HepG2 (cell line): ENCODE measurements around the gene NCKIPSD. TPM values are rescaled to one million over a fixed set of nuclear protein-coding genes. Genes with fewer than 3 reads are reported as not detected.

ENCODE experiments used
- ATAC-seq: fragments of 200-7000 bp; cut with Tn5 transposase; 3 replicates; pipeline ENCODE4 v1.9.1; 2020; ENCODE audit warnings: mild to moderate bottlenecking, moderate library complexity
- BruUV-seq: library from RNA; stranded (reverse); fragments of 400-500 nt; replicated peaks from 2 replicates; lab custom pipeline; 2021; lab: Mats Ljungman, UMichigan
- CTCF ChIA-PET: fragments of 300-600 bp; formaldehyde crosslinking; extraction: SDS; loops from one replicate; lab custom pipeline; 2021; ENCODE audit warnings: low total read pairs, inconsistent platforms, low intra/inter-chr PET ratio; lab: Yijun Ruan, JAX
- POLR2A ChIA-PET: fragments of 350-600 bp; sonication (Branson Sonifier 250); formaldehyde crosslinking; loops from one replicate; lab custom pipeline; 2020; ENCODE audit warnings: antibody characterized with exemption, inconsistent platforms; lab: Yijun Ruan, JAX
- DNase-seq: peaks from one replicate; pipeline ENCODE4 v3.0.0-alpha.2; 2015; ENCODE audit warnings: low spot score
- FAIRE-seq: peaks from 3 replicates; lab custom pipeline; 2011; peaks lifted over from hg19 to GRCh38; lab: Jason Lieb, UNC
- H2AFZ ChIP-seq: one replicate; pipeline ENCODE4 v1.6.1; 2011; ENCODE audit warnings: low read length, inconsistent platforms
- H3K27ac ChIP-seq: fragments of 300-600 bp; 3 replicates; pipeline ENCODE4 v1.8.0; 2011; ENCODE audit warnings: mixed run types, mild to moderate bottlenecking, mixed read lengths, low read length, inconsistent platforms; ENCODE audit not compliant: insufficient read depth; ENCODE audit errors: extremely low read length
- H3K27me3 ChIP-seq, 2 experiments: fragments of 200-600 bp in 1 of 2; 2 replicates in 1 of 2; 3 replicates in 1 of 2; pipeline versions ENCODE4 v1.6.0 to v1.8.0; 2011; ENCODE audit warnings: low read length in 2 of 2, mild to moderate bottlenecking in 2 of 2, moderate library complexity in 2 of 2, inconsistent platforms in 1 of 2; ENCODE audit not compliant: insufficient read depth in 2 of 2, control insufficient read depth in 1 of 2
- H3K36me3 ChIP-seq, 2 experiments: fragments of 200-600 bp in 1 of 2; replicated peaks in 1 of 2; 2 replicates in 1 of 2; 3 replicates in 1 of 2; pipeline versions ENCODE4 v1.5.1 to v1.8.0; 2011; ENCODE audit warnings: low read length in 2 of 2, inconsistent platforms in 1 of 2; ENCODE audit not compliant: insufficient read depth in 2 of 2, control insufficient read depth in 1 of 2
- H3K4me1 ChIP-seq: 2 replicates; pipeline ENCODE4 v1.5.1; 2012; ENCODE audit warnings: low read length, inconsistent platforms; ENCODE audit not compliant: insufficient read depth
- H3K4me2 ChIP-seq: 2 replicates; pipeline ENCODE4 v1.6.0; 2011; ENCODE audit warnings: low read depth, low read length, inconsistent platforms
- H3K4me3 ChIP-seq, 3 experiments: fragments of 200-600 bp in 1 of 3; sonication (generic), shearing (Covaris generic) in 1 of 3; replicated peaks in 1 of 3; 2 replicates each; pipeline ENCODE4 v1.5.1; 2011 to 2016; ENCODE audit warnings: low read length in 3 of 3, inconsistent platforms in 2 of 3, low read depth in 2 of 3, mild to moderate bottlenecking in 2 of 3, control low read depth in 1 of 3, mixed read lengths in 1 of 3; ENCODE audit not compliant: insufficient read depth in 1 of 3
- H3K79me2 ChIP-seq: one replicate; pipeline ENCODE4 v1.6.1; 2011; ENCODE audit warnings: low read length, inconsistent platforms; ENCODE audit not compliant: insufficient read depth
- H3K9ac ChIP-seq: 2 replicates; pipeline ENCODE4 v1.6.0; 2011; ENCODE audit warnings: mild to moderate bottlenecking, low read depth, low read length, inconsistent platforms; ENCODE audit not compliant: insufficient read depth
- H3K9me3 ChIP-seq: 2 replicates; pipeline ENCODE4 v1.5.1; 2012; ENCODE audit warnings: mild to moderate bottlenecking, low read length
- H4K20me1 ChIP-seq: 2 replicates; pipeline ENCODE4 v1.6.0; 2011; ENCODE audit warnings: inconsistent platforms, mild to moderate bottlenecking, low read length, moderate library complexity; ENCODE audit not compliant: insufficient read depth
- ATRX ChIP-seq: sonication (generic); formaldehyde crosslinking; IDR thresholded peaks from 2 replicates; pipeline ENCODE4 v1.4.0; 2020; ENCODE audit warnings: missing genetic modification reagents, borderline replicate concordance
- BATF2 ChIP-seq: sonication (generic); formaldehyde crosslinking; IDR thresholded peaks from 2 replicates; pipeline ENCODE4 v1.8.0; 2022; ENCODE audit warnings: mild to moderate bottlenecking, missing genetic modification reagents, moderate library complexity
- ISX ChIP-seq: sonication (generic); formaldehyde crosslinking; conservative IDR thresholded peaks from 2 replicates; pipeline ENCODE4 v1.5.0; 2020; ENCODE audit warnings: missing genetic modification reagents
- KDM5A ChIP-seq: fragments of 200-600 bp; sonication (generic); IDR thresholded peaks from 2 replicates; pipeline ENCODE4 v1.7.0; 2018; ENCODE audit warnings: antibody characterized with exemption, mild to moderate bottlenecking, low read length, borderline replicate concordance
- NPAS2 ChIP-seq: sonication (generic); formaldehyde crosslinking; IDR thresholded peaks from 2 replicates; pipeline ENCODE4 v1.8.0; 2022; ENCODE audit warnings: mild to moderate bottlenecking, missing genetic modification reagents, borderline replicate concordance
- RORA ChIP-seq: sonication (generic); formaldehyde crosslinking; IDR thresholded peaks from 2 replicates; pipeline ENCODE4 v1.5.0; 2020; ENCODE audit warnings: mild to moderate bottlenecking, missing genetic modification reagents, moderate library complexity
- ZBTB21 ChIP-seq: sonication (generic); formaldehyde crosslinking; IDR thresholded peaks from 2 replicates; pipeline ENCODE4 v1.4.0; 2020; ENCODE audit warnings: missing genetic modification reagents
- ZNF496 ChIP-seq: sonication (generic); formaldehyde crosslinking; IDR thresholded peaks from 2 replicates; pipeline ENCODE4 v1.8.1; 2023; ENCODE audit warnings: mild to moderate bottlenecking, moderate library complexity, missing genetic modification reagents; ENCODE audit not compliant: insufficient replicate concordance
- ZNF83 ChIP-seq: sonication (generic); formaldehyde crosslinking; IDR thresholded peaks from 2 replicates; pipeline ENCODE4 v1.4.0; 2020; ENCODE audit warnings: missing genetic modification reagents, mild to moderate bottlenecking, borderline replicate concordance
- ZNF883 ChIP-seq: sonication (generic); formaldehyde crosslinking; IDR thresholded peaks from 2 replicates; pipeline ENCODE4 v1.5.1; 2020; ENCODE audit warnings: mild to moderate bottlenecking, missing genetic modification reagents; ENCODE audit errors: not compliant biosample characterization
- WGBS: methylation state at CpG from one replicate; pipeline ENCODE4 v1.1.6; 2017; ENCODE audit warnings: low lambda C conversion rate; 5-methylcytosine and 5-hydroxymethylcytosine counted together
- in situ Hi-C: cut with HindIII; loops from 2 replicates; pipeline ENCODE4 v1.10.0; 2017; ENCODE audit warnings: low pct_unique_long_range_greater_than_20kb; ENCODE audit not compliant: extremely low pct_ligation_motif_present
- intact Hi-C: fragments of 100-400 bp; cut with micrococcal nuclease; formaldehyde crosslinking; loops from one replicate; pipeline ENCODE4 v1.10.0; 2022; ENCODE audit not compliant: unreplicated experiment
- polyA plus RNA-seq, 8 experiments: library from polyadenylated mRNA; depleted of rRNA in 3 of 8; stranded (reverse) in 7 of 8; unstranded in 1 of 8; fragments of >200 nt; fragmentation: Illumina TruSeq in 4 of 8; extraction: Trizol in 4 of 8; gene quantifications; 2 replicates each; pipeline versions ENCODE4 v1.2.1 to v1.2.3, GENCODE V29; 2011 to 2016; ENCODE audit warnings: low read depth in 4 of 8, missing spikeins in 1 of 8, mixed read lengths in 1 of 8; ENCODE audit not compliant: insufficient read depth in 1 of 8
- total RNA-seq, 5 experiments: library from RNA; depleted of rRNA; stranded (reverse); fragments of >200 nt; fragmentation: Illumina TruSeq; extraction: Trizol; gene quantifications; 2 replicates each; pipeline ENCODE4 v1.2.3, GENCODE V29; 2016; ENCODE audit warnings: low read depth in 1 of 5
- TF ChIP-seq, protein P1 (sequence below): sonication (generic); formaldehyde crosslinking; IDR thresholded peaks from 2 replicates; pipeline ENCODE4 v1.9.0; 2021; ENCODE audit warnings: missing genetic modification reagents, mild to moderate bottlenecking, borderline replicate concordance
- TF ChIP-seq, protein P2 (sequence below): sonication (generic); formaldehyde crosslinking; IDR thresholded peaks from 2 replicates; pipeline ENCODE4 v1.5.0; 2020; ENCODE audit warnings: mild to moderate bottlenecking, missing genetic modification reagents, borderline replicate concordance

The NCKIPSD gene
- total and polyA plus RNA-seq, 2 of the 13 experiments (the other 11 are each of a cell fraction or from before 2014, with no cell fraction given) = 13.5 to 35.2 TPM

GRCh38 chr3:48631516-48632448 lies 53.9 kb downstream of the NCKIPSD start:
- no TSS peak for BruUV-seq
- H2AFZ ChIP-seq = no peak overlapping the region
- FAIRE-seq (no peak), DNase-seq (no peak), ATAC-seq (no peak)
- no peak overlapping the region; the same call in 1 of the 2 replicates for H3K4me2 ChIP-seq
- peaks cover 27 to 70% of the 10 kb centered on the region in 2 experiments for H3K36me3 ChIP-seq
- intact Hi-C loops (no loop called here), in situ Hi-C loops (no loop called here)
- H3K79me2 ChIP-seq = peaks cover 42% of the 10 kb centered on the region
- no peak overlapping the region; a peak in 1 of 6 replicates for H3K4me3 ChIP-seq
- no peaks in the 10 kb centered on the region for H4K20me1 ChIP-seq
- H3K9me3 ChIP-seq = no peaks in the 10 kb centered on the region
- H3K27ac ChIP-seq = no peak overlapping the region
- CTCF ChIA-PET = no interaction called here
- H3K27me3 ChIP-seq = no peaks in the 10 kb centered on the region; a peak in 1 of 5 replicates
- H3K4me1 ChIP-seq = peaks cover 52% of the 10 kb centered on the region
- no peak overlapping the region for H3K9ac ChIP-seq
- WGBS = 96% methylated on average over 20 of the region's 22 CpGs
- POLR2A ChIA-PET = interaction anchor here (4.8 kb wide), 1 partner anchor 9 kb away, joined by 140 read pairs; the partner anchor contains the start of gene TMEM89
- no peak for TF ChIP-seq NPAS2
- no peak for TF ChIP-seq KDM5A
- TF ChIP-seq, protein P1, sequence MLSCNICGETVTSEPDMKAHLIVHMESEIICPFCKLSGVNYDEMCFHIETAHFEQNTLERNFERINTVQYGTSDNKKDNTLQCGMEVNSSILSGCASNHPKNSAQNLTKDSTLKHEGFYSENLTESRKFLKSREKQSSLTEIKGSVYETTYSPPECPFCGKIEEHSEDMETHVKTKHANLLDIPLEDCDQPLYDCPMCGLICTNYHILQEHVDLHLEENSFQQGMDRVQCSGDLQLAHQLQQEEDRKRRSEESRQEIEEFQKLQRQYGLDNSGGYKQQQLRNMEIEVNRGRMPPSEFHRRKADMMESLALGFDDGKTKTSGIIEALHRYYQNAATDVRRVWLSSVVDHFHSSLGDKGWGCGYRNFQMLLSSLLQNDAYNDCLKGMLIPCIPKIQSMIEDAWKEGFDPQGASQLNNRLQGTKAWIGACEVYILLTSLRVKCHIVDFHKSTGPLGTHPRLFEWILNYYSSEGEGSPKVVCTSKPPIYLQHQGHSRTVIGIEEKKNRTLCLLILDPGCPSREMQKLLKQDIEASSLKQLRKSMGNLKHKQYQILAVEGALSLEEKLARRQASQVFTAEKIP (CRISPR knock-in tag) = no peak
- no peak for TF ChIP-seq ATRX (CRISPR knock-in tag)
- TF ChIP-seq, protein P2, sequence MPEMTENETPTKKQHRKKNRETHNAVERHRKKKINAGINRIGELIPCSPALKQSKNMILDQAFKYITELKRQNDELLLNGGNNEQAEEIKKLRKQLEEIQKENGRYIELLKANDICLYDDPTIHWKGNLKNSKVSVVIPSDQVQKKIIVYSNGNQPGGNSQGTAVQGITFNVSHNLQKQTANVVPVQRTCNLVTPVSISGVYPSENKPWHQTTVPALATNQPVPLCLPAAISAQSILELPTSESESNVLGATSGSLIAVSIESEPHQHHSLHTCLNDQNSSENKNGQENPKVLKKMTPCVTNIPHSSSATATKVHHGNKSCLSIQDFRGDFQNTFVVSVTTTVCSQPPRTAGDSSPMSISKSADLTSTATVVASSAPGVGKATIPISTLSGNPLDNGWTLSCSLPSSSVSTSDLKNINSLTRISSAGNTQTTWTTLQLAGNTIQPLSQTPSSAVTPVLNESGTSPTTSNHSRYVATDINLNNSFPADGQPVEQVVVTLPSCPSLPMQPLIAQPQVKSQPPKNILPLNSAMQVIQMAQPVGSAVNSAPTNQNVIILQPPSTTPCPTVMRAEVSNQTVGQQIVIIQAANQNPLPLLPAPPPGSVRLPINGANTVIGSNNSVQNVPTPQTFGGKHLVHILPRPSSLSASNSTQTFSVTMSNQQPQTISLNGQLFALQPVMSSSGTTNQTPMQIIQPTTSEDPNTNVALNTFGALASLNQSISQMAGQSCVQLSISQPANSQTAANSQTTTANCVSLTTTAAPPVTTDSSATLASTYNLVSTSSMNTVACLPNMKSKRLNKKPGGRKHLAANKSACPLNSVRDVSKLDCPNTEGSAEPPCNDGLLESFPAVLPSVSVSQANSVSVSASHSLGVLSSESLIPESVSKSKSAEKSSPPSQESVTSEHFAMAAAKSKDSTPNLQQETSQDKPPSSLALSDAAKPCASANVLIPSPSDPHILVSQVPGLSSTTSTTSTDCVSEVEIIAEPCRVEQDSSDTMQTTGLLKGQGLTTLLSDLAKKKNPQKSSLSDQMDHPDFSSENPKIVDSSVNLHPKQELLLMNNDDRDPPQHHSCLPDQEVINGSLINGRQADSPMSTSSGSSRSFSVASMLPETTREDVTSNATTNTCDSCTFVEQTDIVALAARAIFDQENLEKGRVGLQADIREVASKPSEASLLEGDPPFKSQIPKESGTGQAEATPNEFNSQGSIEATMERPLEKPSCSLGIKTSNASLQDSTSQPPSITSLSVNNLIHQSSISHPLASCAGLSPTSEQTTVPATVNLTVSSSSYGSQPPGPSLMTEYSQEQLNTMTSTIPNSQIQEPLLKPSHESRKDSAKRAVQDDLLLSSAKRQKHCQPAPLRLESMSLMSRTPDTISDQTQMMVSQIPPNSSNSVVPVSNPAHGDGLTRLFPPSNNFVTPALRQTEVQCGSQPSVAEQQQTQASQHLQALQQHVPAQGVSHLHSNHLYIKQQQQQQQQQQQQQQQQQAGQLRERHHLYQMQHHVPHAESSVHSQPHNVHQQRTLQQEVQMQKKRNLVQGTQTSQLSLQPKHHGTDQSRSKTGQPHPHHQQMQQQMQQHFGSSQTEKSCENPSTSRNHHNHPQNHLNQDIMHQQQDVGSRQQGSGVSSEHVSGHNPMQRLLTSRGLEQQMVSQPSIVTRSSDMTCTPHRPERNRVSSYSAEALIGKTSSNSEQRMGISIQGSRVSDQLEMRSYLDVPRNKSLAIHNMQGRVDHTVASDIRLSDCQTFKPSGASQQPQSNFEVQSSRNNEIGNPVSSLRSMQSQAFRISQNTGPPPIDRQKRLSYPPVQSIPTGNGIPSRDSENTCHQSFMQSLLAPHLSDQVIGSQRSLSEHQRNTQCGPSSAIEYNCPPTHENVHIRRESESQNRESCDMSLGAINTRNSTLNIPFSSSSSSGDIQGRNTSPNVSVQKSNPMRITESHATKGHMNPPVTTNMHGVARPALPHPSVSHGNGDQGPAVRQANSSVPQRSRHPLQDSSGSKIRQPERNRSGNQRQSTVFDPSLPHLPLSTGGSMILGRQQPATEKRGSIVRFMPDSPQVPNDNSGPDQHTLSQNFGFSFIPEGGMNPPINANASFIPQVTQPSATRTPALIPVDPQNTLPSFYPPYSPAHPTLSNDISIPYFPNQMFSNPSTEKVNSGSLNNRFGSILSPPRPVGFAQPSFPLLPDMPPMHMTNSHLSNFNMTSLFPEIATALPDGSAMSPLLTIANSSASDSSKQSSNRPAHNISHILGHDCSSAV (CRISPR knock-in tag) = no peak
- no peak for TF ChIP-seq RORA (CRISPR knock-in tag)
- TF ChIP-seq ZBTB21 (CRISPR knock-in tag) = no peak
- no peak for TF ChIP-seq BATF2
- TF ChIP-seq ZNF883 (CRISPR knock-in tag) = no peak
- no peak for TF ChIP-seq ISX
- no peak for TF ChIP-seq ZNF496 (CRISPR knock-in tag)
- no peak for TF ChIP-seq ZNF83 (CRISPR knock-in tag)
